Keratinocyte (primary cell): ENCODE measurements around the gene ATXN7L1. TPM values are rescaled to one million over a fixed set of nuclear protein-coding genes. Genes with fewer than 3 reads are reported as not detected.

Experiments
- DNase-seq: peaks from one replicate; pipeline ENCODE4 v3.0.0-alpha.2; 2011; ENCODE audit warnings: low read depth, missing footprints, low spot score
- FAIRE-seq: peaks from 2 replicates; lab custom pipeline; 2011; peaks lifted over from hg19 to GRCh38; lab: Jason Lieb, UNC
- H2AFZ ChIP-seq: 2 replicates; pipeline ENCODE4 v1.6.0; 2012; ENCODE audit warnings: low read length, control low read depth, inconsistent platforms; ENCODE audit not compliant: control insufficient read depth
- H3K27ac ChIP-seq: 2 replicates; pipeline ENCODE4 v1.5.1; 2011; ENCODE audit warnings: low read length; ENCODE audit not compliant: control insufficient read depth, insufficient read depth
- H3K27me3 ChIP-seq: 3 replicates; pipeline ENCODE4 v1.6.0; 2011; ENCODE audit warnings: low read length; ENCODE audit not compliant: control insufficient read depth, insufficient read depth; ENCODE audit errors: extremely low read depth
- H3K36me3 ChIP-seq, 2 experiments: 2 replicates in 1 of 2; 3 replicates in 1 of 2; pipeline ENCODE4 v1.5.1; 2011; ENCODE audit warnings: low read length in 2 of 2, mild to moderate bottlenecking in 1 of 2; ENCODE audit not compliant: control insufficient read depth in 2 of 2, insufficient read depth in 2 of 2; ENCODE audit errors: extremely low read depth in 1 of 2
- H3K4me1 ChIP-seq: 3 replicates; pipeline ENCODE4 v1.5.1; 2011; ENCODE audit warnings: low read length; ENCODE audit not compliant: control insufficient read depth, insufficient read depth; ENCODE audit errors: extremely low read depth
- H3K4me2 ChIP-seq: 3 replicates; pipeline ENCODE4 v1.6.0; 2011; ENCODE audit warnings: low read depth, low read length; ENCODE audit not compliant: control insufficient read depth, insufficient read depth; ENCODE audit errors: extremely low read depth
- H3K4me3 ChIP-seq, 3 experiments: fragments of 200-600 bp in 1 of 3; sonication (generic) in 1 of 3; 2 replicates in 2 of 3; 3 replicates in 1 of 3; pipeline ENCODE4 v1.5.1; 2011 to 2016; ENCODE audit warnings: low read length in 3 of 3, mild to moderate bottlenecking in 3 of 3, control low read depth in 2 of 3, inconsistent platforms in 1 of 3, low read depth in 1 of 3, mixed read lengths in 1 of 3, mixed run types in 1 of 3, moderate library complexity in 1 of 3; ENCODE audit not compliant: control insufficient read depth in 2 of 3, insufficient read depth in 2 of 3; ENCODE audit errors: extremely low read depth in 1 of 3
- H3K79me2 ChIP-seq: 2 replicates; pipeline ENCODE4 v1.6.0; 2012; ENCODE audit warnings: low read length; ENCODE audit not compliant: control insufficient read depth, insufficient read depth
- H3K9ac ChIP-seq: 3 replicates; pipeline ENCODE4 v1.6.0; 2011; ENCODE audit warnings: low read length; ENCODE audit not compliant: control insufficient read depth, insufficient read depth; ENCODE audit errors: extremely low read depth
- H3K9me1 ChIP-seq: 3 replicates; pipeline ENCODE4 v1.6.0; 2011; ENCODE audit warnings: low read length; ENCODE audit not compliant: control insufficient read depth, insufficient read depth; ENCODE audit errors: extremely low read depth
- H3K9me3 ChIP-seq: 2 replicates; pipeline ENCODE4 v1.5.1; 2012; ENCODE audit warnings: low read depth, low read length; ENCODE audit not compliant: control insufficient read depth
- H4K20me1 ChIP-seq: 3 replicates; pipeline ENCODE4 v1.6.0; 2011; ENCODE audit warnings: low read length; ENCODE audit not compliant: control insufficient read depth, insufficient read depth; ENCODE audit errors: extremely low read depth
- EZH2 ChIP-seq: IDR thresholded peaks from one replicate; pipeline ENCODE4 v1.6.1; 2012; ENCODE audit warnings: inconsistent platforms, mild to moderate bottlenecking, low read length, moderate library complexity
- dilution Hi-C: fragments of 300-500 bp; cut with MboI; formaldehyde crosslinking; loops from one replicate; pipeline ENCODE4 v1.7.0; 2020; ENCODE audit warnings: low sequenced_read_pairs; ENCODE audit not compliant: extremely low pct_ligation_motif_present
- polyA plus RNA-seq, 5 experiments: library from polyadenylated mRNA; depleted of rRNA in 3 of 5; stranded (reverse) in 3 of 5; stranded (forward) in 1 of 5; unstranded in 1 of 5; fragments of >200 nt; gene quantifications; 1 replicate in 1 of 5; 2 replicates in 3 of 5; 3 replicates in 1 of 5; pipeline versions ENCODE4 v1.2.1 to v1.2.3, GENCODE V29; 2011 to 2012; ENCODE audit warnings: missing spikeins in 2 of 5, low read depth in 1 of 5, low replicate concordance in 1 of 5
- TF ChIP-seq, protein P1 (sequence below), 3 experiments: IDR thresholded peaks in 1 of 3; conservative IDR thresholded peaks in 1 of 3; optimal IDR thresholded peaks in 1 of 3; 2 replicates in 2 of 3; 3 replicates in 1 of 3; pipeline versions ENCODE3 to v1.5.1; 2011; ENCODE audit warnings: low read length in 3 of 3, mild to moderate bottlenecking in 3 of 3, moderate library complexity in 2 of 3, control low read depth in 1 of 3, inconsistent platforms in 1 of 3; ENCODE audit not compliant: insufficient read depth in 2 of 3; ENCODE audit errors: extremely low read depth in 1 of 3

Gene ATXN7L1
- polyA plus RNA-seq, 1 donor (not counting 4 experiments of a cell fraction or from before 2014, with no cell fraction given): 4.8 TPM

DNA sequence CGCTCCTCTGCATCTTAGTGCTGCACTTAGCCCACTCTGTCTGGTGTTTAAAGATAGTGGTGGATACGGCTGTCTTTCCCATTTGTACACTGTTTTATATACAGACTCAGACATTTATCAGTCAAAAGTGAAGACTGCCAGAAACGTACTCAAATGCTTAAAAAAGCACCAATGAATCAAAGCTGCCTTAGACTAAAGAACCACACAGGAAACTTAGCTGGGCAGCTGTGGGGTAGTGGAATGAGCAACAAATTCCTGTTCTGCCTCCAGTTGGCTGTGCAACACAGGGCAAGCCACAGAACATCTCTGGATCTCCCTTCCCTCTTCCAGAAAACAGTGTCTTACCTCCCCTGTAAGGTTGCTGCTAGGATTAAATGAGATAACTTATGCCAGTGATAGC is 76.0 kb downstream of the ATXN7L1 start:
- Histone ChIP-seq H3K4me1 (peaks cover 10% of the 10 kb centered on the region), H3K4me2 (no peak overlapping the region), H3K9ac (no peak overlapping the region), H3K4me3 (no peak overlapping the region), H3K79me2 (no peaks in the 10 kb centered on the region), H3K36me3 (no peaks in the 10 kb centered on the region), H3K27me3 (no peaks in the 10 kb centered on the region), H3K27ac (no peak overlapping the region), H3K9me3 (no peaks in the 10 kb centered on the region), H4K20me1 (no peaks in the 10 kb centered on the region), H3K9me1 (no peaks in the 10 kb centered on the region), H2AFZ (no peak overlapping the region)
- no peak for TF ChIP-seq EZH2
- TF ChIP-seq, protein P1, sequence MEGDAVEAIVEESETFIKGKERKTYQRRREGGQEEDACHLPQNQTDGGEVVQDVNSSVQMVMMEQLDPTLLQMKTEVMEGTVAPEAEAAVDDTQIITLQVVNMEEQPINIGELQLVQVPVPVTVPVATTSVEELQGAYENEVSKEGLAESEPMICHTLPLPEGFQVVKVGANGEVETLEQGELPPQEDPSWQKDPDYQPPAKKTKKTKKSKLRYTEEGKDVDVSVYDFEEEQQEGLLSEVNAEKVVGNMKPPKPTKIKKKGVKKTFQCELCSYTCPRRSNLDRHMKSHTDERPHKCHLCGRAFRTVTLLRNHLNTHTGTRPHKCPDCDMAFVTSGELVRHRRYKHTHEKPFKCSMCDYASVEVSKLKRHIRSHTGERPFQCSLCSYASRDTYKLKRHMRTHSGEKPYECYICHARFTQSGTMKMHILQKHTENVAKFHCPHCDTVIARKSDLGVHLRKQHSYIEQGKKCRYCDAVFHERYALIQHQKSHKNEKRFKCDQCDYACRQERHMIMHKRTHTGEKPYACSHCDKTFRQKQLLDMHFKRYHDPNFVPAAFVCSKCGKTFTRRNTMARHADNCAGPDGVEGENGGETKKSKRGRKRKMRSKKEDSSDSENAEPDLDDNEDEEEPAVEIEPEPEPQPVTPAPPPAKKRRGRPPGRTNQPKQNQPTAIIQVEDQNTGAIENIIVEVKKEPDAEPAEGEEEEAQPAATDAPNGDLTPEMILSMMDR (optimal IDR thresholded peaks at IDR 0.05 in 1 of 3, IDR thresholded peaks at IDR 0.05 in 1 of 3, conservative IDR thresholded peaks at IDR 0.05 in 1 of 3; ENCODE audit: extremely low read depth in 1 of 3, insufficient read depth in 2 of 3, low read length in 3 of 3): no peak
- DNase-seq: no peak
- FAIRE-seq: no peak
- dilution Hi-C loops: no loop called here

DNA sequence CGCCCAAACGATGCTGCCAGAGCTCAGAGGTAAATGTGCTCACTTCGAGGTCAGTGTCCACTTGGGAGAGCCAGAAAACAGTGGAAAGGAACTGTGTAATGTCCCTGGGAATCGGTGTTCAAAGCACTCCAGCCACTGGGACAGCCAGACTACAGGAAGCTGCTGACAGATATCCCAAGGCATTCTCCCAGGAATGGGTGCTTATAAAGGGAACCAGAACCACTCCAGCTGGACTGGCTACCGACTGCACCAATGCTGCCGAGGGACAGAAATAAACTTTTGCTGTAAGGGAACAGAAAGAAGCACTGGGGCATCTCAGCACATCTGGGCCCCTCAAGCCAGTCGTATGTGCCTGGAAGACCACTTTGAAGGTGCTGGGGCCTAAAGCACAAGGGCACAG is 76.7 kb downstream of the ATXN7L1 start:
- no peak for FAIRE-seq

More for the DNA sequence above, 76.7 kb downstream of the ATXN7L1 start:
- H3K27ac ChIP-seq: no peak overlapping the region
- H3K4me2 ChIP-seq: no peak overlapping the region
- dilution Hi-C loops: no loop called here
- H3K9me1 ChIP-seq: peaks cover 2% of the 10 kb centered on the region
- TF ChIP-seq EZH2: no peak
- TF ChIP-seq, protein P1 (optimal IDR thresholded peaks at IDR 0.05 in 1 of 3, IDR thresholded peaks at IDR 0.05 in 1 of 3, conservative IDR thresholded peaks at IDR 0.05 in 1 of 3; ENCODE audit: extremely low read depth in 1 of 3, insufficient read depth in 2 of 3, low read length in 3 of 3): no peak
- no peaks in the 10 kb centered on the region for H3K79me2 ChIP-seq
- no peak overlapping the region for H3K9ac ChIP-seq
- no peaks in the 10 kb centered on the region for H4K20me1 ChIP-seq
- DNase-seq: no peak
- no peak overlapping the region for H3K4me3 ChIP-seq
- H3K36me3 ChIP-seq: no peaks in the 10 kb centered on the region
- no peaks in the 10 kb centered on the region for H3K27me3 ChIP-seq
- H3K4me1 ChIP-seq: peaks cover 10% of the 10 kb centered on the region
- no peaks in the 10 kb centered on the region for H3K9me3 ChIP-seq
- H2AFZ ChIP-seq: no peak overlapping the region
